HL-60 (cell line): ENCODE measurements around the gene SEMG2.

ENCODE experiments used
- DNase-seq, 2 experiments: peaks; one replicate each; pipeline ENCODE4 v3.0.0-alpha.2; 2010 to 2020; ENCODE audit warnings: low read depth in 1 of 2, low spot score in 1 of 2
- H3K27ac ChIP-seq: fragments of 250-450 bp; sonication (Bioruptor Pico); replicated peaks from 2 replicates; pipeline ENCODE4 v1.5.1; 2020; ENCODE audit warnings: mild to moderate bottlenecking, moderate library complexity
- H3K27me3 ChIP-seq: fragments of 250-450 bp; sonication (Bioruptor Pico); 2 replicates; pipeline ENCODE4 v1.5.1; 2021; ENCODE audit warnings: mild to moderate bottlenecking, moderate library complexity; ENCODE audit not compliant: insufficient read depth, poor library complexity, severe bottlenecking
- H3K4me3 ChIP-seq: replicated peaks from 2 replicates; pipeline ENCODE4 v1.5.1; 2011; ENCODE audit warnings: mild to moderate bottlenecking, control low read depth, low read length; ENCODE audit not compliant: insufficient read depth
- GABPA ChIP-seq: IDR thresholded peaks from 2 replicates; pipeline ENCODE4 v1.6.1; 2012; ENCODE audit warnings: low read depth
- POLR2AphosphoS5 ChIP-seq: IDR thresholded peaks from 2 replicates; pipeline ENCODE4 v1.6.1; 2012; ENCODE audit warnings: low read depth
- SPI1 ChIP-seq: IDR thresholded peaks from 2 replicates; pipeline ENCODE4 v1.6.1; 2012; ENCODE audit warnings: low read depth, mild to moderate bottlenecking, borderline replicate concordance
- TF ChIP-seq, protein P1 (sequence below): IDR thresholded peaks from 2 replicates; pipeline ENCODE4 v1.6.1; 2012; ENCODE audit warnings: low read depth; ENCODE audit not compliant: insufficient replicate concordance
- TF ChIP-seq, protein P2 (sequence below): IDR thresholded peaks from one replicate; pipeline ENCODE4 v1.5.1; 2011; ENCODE audit warnings: low read length, control low read depth, inconsistent platforms; ENCODE audit not compliant: insufficient read depth

SEMG2 gene

DNA sequence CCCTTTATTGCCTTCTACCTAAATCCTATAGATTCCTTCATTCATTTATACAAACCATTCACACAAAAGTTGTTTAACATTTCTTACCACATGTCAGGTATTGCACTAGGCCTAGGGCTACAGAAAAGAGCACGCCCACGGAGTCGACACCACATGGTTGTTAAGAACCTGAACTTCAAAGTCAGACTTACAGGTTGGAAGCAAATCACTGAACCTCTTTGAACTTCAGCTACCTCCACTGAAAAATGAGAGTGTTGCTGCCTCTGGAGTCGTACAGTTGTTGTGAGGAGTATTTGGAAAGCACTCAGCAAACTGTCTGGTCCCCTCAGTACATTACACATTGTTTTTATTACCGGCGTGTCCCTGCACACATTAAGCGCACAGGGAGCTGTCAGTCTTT, 36.5 kb downstream of the SEMG2 start:
- no peak for TF ChIP-seq SPI1
- TF ChIP-seq, protein P1, sequence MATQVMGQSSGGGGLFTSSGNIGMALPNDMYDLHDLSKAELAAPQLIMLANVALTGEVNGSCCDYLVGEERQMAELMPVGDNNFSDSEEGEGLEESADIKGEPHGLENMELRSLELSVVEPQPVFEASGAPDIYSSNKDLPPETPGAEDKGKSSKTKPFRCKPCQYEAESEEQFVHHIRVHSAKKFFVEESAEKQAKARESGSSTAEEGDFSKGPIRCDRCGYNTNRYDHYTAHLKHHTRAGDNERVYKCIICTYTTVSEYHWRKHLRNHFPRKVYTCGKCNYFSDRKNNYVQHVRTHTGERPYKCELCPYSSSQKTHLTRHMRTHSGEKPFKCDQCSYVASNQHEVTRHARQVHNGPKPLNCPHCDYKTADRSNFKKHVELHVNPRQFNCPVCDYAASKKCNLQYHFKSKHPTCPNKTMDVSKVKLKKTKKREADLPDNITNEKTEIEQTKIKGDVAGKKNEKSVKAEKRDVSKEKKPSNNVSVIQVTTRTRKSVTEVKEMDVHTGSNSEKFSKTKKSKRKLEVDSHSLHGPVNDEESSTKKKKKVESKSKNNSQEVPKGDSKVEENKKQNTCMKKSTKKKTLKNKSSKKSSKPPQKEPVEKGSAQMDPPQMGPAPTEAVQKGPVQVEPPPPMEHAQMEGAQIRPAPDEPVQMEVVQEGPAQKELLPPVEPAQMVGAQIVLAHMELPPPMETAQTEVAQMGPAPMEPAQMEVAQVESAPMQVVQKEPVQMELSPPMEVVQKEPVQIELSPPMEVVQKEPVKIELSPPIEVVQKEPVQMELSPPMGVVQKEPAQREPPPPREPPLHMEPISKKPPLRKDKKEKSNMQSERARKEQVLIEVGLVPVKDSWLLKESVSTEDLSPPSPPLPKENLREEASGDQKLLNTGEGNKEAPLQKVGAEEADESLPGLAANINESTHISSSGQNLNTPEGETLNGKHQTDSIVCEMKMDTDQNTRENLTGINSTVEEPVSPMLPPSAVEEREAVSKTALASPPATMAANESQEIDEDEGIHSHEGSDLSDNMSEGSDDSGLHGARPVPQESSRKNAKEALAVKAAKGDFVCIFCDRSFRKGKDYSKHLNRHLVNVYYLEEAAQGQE: no peak

DNA sequence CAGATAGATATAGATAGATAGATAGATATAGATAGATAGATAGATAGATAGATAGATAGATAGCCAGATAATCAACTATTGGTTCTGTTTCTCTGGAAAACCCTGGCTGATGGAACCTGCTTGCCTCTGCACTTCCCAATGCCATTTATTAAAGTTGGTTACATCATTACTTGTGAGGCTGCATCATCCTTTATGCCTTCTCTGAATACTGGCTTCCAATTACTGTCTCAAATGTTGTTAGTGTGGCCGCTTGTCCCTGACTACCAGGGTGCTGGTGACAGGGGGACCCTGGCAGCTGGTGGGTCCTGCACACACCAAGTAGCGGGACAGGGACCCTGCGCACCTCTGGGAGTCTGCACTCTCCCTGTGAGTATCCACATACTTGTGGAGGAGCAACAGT, 37.1 kb downstream of the SEMG2 start:
- Histone ChIP-seq H3K27me3 (no peaks in the 10 kb centered on the region), H3K4me3 (no peak overlapping the region), H3K27ac (no peak overlapping the region)
- DNase-seq: no peak
- TF ChIP-seq, protein P2, sequence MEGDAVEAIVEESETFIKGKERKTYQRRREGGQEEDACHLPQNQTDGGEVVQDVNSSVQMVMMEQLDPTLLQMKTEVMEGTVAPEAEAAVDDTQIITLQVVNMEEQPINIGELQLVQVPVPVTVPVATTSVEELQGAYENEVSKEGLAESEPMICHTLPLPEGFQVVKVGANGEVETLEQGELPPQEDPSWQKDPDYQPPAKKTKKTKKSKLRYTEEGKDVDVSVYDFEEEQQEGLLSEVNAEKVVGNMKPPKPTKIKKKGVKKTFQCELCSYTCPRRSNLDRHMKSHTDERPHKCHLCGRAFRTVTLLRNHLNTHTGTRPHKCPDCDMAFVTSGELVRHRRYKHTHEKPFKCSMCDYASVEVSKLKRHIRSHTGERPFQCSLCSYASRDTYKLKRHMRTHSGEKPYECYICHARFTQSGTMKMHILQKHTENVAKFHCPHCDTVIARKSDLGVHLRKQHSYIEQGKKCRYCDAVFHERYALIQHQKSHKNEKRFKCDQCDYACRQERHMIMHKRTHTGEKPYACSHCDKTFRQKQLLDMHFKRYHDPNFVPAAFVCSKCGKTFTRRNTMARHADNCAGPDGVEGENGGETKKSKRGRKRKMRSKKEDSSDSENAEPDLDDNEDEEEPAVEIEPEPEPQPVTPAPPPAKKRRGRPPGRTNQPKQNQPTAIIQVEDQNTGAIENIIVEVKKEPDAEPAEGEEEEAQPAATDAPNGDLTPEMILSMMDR: no peak
- TF ChIP-seq, protein P1: no peak
- TF ChIP-seq SPI1 (no peak), GABPA (no peak), POLR2AphosphoS5 (no peak)

More for the DNA sequence above, 36.5 kb downstream of the SEMG2 start:
- H3K27me3 ChIP-seq: no peaks in the 10 kb centered on the region
- no peak overlapping the region for H3K4me3 ChIP-seq
- H3K27ac ChIP-seq: no peak overlapping the region
- no peak for DNase-seq

DNA sequence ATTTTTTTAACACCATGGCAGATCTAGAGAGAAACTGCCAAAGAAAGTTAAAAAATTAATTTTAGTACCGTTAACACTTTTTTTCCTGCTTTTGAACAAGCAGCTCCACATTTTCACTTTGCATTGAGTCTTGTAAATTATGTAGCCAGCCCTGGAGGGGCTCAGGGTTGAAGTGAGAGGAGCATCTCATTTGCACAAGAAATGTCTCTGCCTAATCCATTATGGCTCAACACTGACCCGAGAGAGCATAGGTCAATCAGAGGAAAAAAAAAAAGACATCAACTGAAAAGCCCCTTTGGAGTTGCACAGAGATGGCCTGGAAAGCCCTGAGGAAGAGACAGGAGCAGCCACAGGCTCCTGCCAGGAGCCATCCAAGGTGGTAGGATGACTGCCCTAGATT, 37.5 kb downstream of the SEMG2 start:
- H3K4me3 ChIP-seq: no peak overlapping the region
- TF ChIP-seq POLR2AphosphoS5: no peak
- TF ChIP-seq, protein P1: no peak
- TF ChIP-seq GABPA: no peak
- no peak for TF ChIP-seq SPI1
- TF ChIP-seq, protein P2: no peak
- no peak overlapping the region for H3K27ac ChIP-seq
- H3K27me3 ChIP-seq: no peaks in the 10 kb centered on the region
- no peak for DNase-seq
